GM12872 (cell line): ENCODE data around the gene C5.

ENCODE experiments used
- CTCF ChIP-seq: IDR thresholded peaks from 3 replicates; pipeline ENCODE4 v1.5.1; 2011; ENCODE audit warnings: low read depth, mild to moderate bottlenecking, low read length, moderate library complexity; ENCODE audit not compliant: insufficient read depth

The C5 gene

GRCh38 chr9:121059998-121060636, 10.0 kb upstream of the C5 start:
- TF ChIP-seq CTCF, result peak; percentile 72

- no peak for TF ChIP-seq CTCF
Observed at GRCh38 chr9:121059513-121059912, 9.4 kb upstream of the C5 start.

- TF ChIP-seq CTCF, result no peak
Observed at GRCh38 chr9:121057821-121058220, 7.7 kb upstream of the C5 start.

- TF ChIP-seq CTCF, result peak; percentile 90
Observed at GRCh38 chr9:121055642-121056143, 5.6 kb upstream of the C5 start.

GRCh38 chr9:121053544-121053943, 3.5 kb upstream of the C5 start:
- TF ChIP-seq CTCF, result no peak

GRCh38 chr9:121048618-121049017, 1.5 kb downstream of the C5 start:
- TF ChIP-seq CTCF, result no peak

GRCh38 chr9:121048175-121048574, 1.9 kb downstream of the C5 start:
- no peak for TF ChIP-seq CTCF
